ENCODE results near the gene KNDC1.

The KNDC1 gene

DNA sequence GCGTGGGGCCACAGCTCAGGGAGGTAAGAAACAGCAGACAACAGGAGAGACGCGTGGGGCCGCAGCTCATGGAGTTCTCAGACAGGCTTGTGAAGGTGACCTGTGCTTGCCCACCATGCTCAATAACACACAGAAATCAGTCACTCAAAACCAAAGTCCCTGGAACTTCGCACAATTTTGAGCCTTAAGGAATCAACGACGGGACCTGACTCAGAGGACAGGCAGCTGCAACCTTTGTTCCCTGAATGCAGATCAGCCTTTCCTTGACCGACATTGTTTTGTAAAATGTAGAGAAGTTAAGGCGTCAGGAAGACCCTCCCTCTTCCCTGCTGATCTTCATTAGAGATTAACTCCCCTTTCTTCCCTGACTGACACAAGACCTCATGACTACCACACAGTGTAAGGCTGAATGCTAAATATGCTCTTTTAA, 8.5 kb upstream of the KNDC1 start:
- TF ChIP-seq POLR2A (IDR thresholded peaks at IDR 0.05; ENCODE audit: extremely low read depth, insufficient read length) (no peak), MYC (IDR thresholded peaks at IDR 0.05; ENCODE audit: low read depth, low read length) (no peak)
- TF ChIP-seq, protein P1, sequence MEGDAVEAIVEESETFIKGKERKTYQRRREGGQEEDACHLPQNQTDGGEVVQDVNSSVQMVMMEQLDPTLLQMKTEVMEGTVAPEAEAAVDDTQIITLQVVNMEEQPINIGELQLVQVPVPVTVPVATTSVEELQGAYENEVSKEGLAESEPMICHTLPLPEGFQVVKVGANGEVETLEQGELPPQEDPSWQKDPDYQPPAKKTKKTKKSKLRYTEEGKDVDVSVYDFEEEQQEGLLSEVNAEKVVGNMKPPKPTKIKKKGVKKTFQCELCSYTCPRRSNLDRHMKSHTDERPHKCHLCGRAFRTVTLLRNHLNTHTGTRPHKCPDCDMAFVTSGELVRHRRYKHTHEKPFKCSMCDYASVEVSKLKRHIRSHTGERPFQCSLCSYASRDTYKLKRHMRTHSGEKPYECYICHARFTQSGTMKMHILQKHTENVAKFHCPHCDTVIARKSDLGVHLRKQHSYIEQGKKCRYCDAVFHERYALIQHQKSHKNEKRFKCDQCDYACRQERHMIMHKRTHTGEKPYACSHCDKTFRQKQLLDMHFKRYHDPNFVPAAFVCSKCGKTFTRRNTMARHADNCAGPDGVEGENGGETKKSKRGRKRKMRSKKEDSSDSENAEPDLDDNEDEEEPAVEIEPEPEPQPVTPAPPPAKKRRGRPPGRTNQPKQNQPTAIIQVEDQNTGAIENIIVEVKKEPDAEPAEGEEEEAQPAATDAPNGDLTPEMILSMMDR (IDR thresholded peaks at IDR 0.05; ENCODE audit: low read depth, low read length), result no peak
- TF ChIP-seq, protein P2, sequence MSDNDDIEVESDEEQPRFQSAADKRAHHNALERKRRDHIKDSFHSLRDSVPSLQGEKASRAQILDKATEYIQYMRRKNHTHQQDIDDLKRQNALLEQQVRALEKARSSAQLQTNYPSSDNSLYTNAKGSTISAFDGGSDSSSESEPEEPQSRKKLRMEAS (IDR thresholded peaks at IDR 0.05; ENCODE audit: low read depth, low read length), result no peak
- DNase-seq (ENCODE audit: low read depth), result no peak
- H3K4me3 ChIP-seq (ENCODE audit: low read depth, low read length), result no peak overlapping the region

DNA sequence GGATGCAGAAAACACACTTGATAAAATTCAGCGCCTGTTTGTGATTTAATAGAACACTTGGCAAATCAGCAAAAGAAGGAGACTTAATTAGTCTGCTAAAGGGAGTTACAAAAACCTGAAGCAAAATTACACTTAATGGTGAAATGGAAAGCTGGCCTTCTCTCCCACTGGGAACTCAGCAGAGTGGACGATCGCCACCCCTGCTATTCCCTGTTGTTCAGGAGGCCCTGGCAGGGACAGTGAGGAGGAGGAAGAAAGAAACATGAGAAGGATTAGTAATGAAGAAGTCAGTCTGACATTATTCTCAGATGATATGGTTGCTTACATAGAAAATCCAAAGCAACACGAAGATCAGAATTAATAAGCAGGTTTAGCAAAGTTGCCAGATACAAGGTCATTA, 5.6 kb upstream of the KNDC1 start:
- DNase-seq (ENCODE audit: low read depth), result no peak
- no peak overlapping the region for H3K4me3 ChIP-seq (ENCODE audit: low read depth, low read length)
- TF ChIP-seq, protein P1 (IDR thresholded peaks at IDR 0.05; ENCODE audit: low read depth, low read length), result no peak
- TF ChIP-seq POLR2A (IDR thresholded peaks at IDR 0.05; ENCODE audit: extremely low read depth, insufficient read length), result no peak
- TF ChIP-seq MYC (IDR thresholded peaks at IDR 0.05; ENCODE audit: low read depth, low read length), result no peak
- TF ChIP-seq, protein P2 (IDR thresholded peaks at IDR 0.05; ENCODE audit: low read depth, low read length), result no peak

DNA sequence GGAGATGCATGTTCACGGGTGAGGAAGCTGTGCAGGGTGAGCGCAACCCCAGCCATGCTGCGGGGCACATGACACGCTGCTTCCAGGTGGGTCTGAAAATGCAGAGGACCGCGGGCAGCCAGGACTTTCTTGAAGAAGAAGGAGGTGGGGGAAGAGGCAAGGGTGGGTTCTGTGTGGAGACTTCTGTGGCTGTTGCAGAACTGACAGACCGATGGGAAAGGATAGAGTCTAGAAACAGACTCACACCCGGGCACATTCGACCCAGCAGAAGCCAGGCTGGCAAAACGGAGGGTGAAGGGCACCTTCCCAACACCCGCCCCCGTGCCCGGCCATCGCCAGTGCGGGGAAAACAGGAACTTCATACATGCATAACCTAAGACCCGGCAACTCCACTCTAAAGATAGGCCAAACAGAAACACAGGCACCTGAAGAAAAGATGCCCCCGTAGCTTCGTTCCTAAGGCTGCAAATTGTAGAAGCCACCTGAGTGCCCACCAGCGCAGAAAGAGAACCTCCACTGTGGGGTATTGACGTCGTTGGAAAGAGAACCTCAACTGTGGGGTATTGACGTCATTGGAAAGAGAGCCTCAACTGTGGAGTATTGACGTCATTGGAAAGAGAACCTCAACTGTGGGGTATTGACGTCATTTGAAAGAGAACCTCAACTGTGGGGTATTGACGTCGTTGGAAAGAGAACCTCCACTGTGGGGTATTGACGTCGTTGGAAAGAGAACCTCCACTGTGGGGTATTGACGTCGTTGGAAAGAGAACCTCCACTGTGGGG, 4.8 kb upstream of the KNDC1 start:
- H3K4me3 ChIP-seq (ENCODE audit: low read depth, low read length), result no peak overlapping the region
- DNase-seq (ENCODE audit: low read depth), result no peak
- TF ChIP-seq POLR2A (IDR thresholded peaks at IDR 0.05; ENCODE audit: extremely low read depth, insufficient read length), result no peak
- TF ChIP-seq, protein P1 (IDR thresholded peaks at IDR 0.05; ENCODE audit: low read depth, low read length), result no peak
- TF ChIP-seq, protein P2 (IDR thresholded peaks at IDR 0.05; ENCODE audit: low read depth, low read length), result no peak

DNA sequence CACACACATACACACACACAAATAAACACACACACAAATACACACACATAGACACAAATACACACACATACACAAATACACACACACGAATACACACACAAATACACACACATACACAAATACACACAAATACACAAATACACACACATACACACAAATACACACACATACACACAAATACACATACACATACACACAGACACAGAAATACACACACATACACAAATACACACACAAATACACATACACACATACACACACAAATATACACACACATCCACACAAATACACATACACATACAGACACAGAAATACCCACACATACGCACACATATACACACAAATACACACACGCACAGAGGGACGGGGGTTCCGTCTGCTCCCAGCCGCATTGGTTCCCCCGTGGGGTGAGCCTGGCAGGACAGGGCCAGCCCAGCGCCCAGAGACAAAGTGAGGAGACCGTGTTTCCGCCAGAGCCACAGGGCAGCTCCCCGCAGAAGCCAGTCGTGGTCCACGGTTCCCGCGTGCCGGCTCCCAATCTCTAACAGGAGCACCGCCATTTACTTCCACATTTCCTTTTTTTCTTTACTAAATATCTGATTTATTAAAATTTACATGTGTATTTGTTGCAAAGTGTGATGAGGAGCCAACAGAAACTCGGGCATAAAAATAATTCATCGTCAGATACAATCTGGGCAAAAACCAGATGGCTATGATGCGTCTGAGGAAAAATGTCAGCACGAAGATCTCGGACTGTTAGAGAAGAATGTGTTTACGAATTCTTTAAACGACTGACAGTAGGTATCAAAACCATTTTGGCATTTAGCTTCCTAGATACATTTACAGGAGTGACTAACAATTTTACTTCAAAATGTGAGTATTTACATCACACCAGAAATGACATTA, 3.1 kb upstream of the KNDC1 start:
- no peak for DNase-seq (ENCODE audit: low read depth)
- no peak overlapping the region for H3K4me3 ChIP-seq (ENCODE audit: low read depth, low read length)
- TF ChIP-seq, protein P2 (IDR thresholded peaks at IDR 0.05; ENCODE audit: low read depth, low read length), result no peak
- TF ChIP-seq, protein P1 (IDR thresholded peaks at IDR 0.05; ENCODE audit: low read depth, low read length), result no peak
- TF ChIP-seq MYC (IDR thresholded peaks at IDR 0.05; ENCODE audit: low read depth, low read length) (no peak), POLR2A (IDR thresholded peaks at IDR 0.05; ENCODE audit: extremely low read depth, insufficient read length) (no peak)

DNA sequence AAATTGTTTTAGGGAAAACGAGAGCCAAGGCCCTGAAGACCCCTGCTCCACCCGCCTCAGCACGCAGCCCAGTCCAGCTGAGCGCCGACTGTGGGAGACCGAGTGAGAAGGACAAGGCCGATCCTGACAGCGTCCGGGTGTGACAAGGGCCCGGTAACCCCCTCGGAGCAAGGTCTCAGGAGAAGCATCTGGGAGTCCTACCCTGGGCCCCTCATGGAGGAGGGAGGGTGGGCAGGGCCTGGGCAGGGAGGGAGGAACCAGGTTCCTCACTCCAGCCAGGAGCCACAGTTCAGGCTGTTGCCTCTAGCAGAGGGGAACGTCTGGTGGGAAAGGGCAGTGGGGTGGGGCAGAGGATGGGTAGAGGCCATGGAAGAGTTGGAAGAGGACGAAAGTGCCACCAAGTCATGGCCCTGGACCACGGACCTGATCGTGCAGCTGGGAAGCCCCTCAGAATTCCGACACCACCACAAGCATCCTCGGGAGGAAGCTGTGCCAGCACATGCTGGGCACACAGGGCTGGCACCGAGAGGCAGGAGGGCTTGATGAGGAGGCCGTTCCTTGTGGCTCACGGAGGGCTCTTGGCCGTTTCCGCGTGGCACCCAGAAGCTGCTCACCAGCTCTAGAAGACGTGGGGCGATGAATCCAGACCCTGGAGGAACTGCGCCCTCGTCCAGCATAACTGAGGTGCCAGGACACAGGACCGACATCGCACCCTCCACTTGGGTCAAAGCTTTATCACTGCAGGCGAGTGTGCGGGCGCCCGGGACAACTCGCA, 2.2 kb upstream of the KNDC1 start:
- TF ChIP-seq, protein P1 (IDR thresholded peaks at IDR 0.05; ENCODE audit: low read depth, low read length), result no peak
- TF ChIP-seq MYC (IDR thresholded peaks at IDR 0.05; ENCODE audit: low read depth, low read length) (no peak), POLR2A (IDR thresholded peaks at IDR 0.05; ENCODE audit: extremely low read depth, insufficient read length) (no peak)
- TF ChIP-seq, protein P2 (IDR thresholded peaks at IDR 0.05; ENCODE audit: low read depth, low read length), result no peak
- no peak overlapping the region for H3K4me3 ChIP-seq (ENCODE audit: low read depth, low read length)

More for the DNA sequence above, 2.2 kb upstream of the KNDC1 start:
- DNase-seq (ENCODE audit: low read depth), result no peak

Data from NB4 (cell line).